Measurements from ENCODE around the gene ZNF491.

DNA sequence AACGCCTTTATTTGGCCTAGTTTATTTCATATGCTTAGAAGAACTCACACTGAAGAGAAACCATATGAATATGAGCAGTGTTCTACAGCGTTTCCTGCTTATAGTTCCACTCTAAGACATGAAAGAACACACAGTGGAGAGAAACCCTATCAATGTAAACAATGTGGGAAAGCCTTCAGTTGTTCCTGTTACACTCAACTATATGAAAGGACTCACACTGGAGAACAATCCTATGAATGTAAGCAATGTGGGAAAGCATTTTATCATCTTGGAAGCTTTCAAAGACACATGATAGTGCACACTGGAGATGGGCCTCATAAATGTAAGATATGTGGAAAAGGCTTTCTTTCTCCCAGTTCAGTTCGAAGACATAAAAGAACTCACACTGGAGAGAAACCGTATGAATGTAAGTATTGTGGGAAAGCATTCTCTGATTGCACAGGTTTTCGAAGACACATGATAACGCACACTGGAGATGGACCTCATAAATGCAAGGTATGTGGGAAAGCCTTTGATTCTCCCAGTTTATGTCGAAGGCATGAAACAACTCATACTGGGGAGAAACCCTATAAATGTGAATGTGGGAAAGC, 17.8 kb upstream of the ZNF491 start:
- TF ChIP-seq EZH2 (IDR thresholded peaks at IDR 0.05; ENCODE audit: borderline replicate concordance, low read depth, low read length, severe bottlenecking): no peak
- TF ChIP-seq, protein P1, sequence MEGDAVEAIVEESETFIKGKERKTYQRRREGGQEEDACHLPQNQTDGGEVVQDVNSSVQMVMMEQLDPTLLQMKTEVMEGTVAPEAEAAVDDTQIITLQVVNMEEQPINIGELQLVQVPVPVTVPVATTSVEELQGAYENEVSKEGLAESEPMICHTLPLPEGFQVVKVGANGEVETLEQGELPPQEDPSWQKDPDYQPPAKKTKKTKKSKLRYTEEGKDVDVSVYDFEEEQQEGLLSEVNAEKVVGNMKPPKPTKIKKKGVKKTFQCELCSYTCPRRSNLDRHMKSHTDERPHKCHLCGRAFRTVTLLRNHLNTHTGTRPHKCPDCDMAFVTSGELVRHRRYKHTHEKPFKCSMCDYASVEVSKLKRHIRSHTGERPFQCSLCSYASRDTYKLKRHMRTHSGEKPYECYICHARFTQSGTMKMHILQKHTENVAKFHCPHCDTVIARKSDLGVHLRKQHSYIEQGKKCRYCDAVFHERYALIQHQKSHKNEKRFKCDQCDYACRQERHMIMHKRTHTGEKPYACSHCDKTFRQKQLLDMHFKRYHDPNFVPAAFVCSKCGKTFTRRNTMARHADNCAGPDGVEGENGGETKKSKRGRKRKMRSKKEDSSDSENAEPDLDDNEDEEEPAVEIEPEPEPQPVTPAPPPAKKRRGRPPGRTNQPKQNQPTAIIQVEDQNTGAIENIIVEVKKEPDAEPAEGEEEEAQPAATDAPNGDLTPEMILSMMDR (IDR thresholded peaks at IDR 0.05; ENCODE audit: borderline replicate concordance, extremely low read depth, low read length, poor library complexity, severe bottlenecking): no peak
